ENCODE measurements around the gene VOPP1. TPM values are rescaled to one million over a fixed set of nuclear protein-coding genes. Genes with fewer than 3 reads are reported as not detected.

Gene VOPP1
- total and polyA plus RNA-seq, 5 donors from 2014 or later, result 40.3 to 128 (median 60.9) TPM

DNA sequence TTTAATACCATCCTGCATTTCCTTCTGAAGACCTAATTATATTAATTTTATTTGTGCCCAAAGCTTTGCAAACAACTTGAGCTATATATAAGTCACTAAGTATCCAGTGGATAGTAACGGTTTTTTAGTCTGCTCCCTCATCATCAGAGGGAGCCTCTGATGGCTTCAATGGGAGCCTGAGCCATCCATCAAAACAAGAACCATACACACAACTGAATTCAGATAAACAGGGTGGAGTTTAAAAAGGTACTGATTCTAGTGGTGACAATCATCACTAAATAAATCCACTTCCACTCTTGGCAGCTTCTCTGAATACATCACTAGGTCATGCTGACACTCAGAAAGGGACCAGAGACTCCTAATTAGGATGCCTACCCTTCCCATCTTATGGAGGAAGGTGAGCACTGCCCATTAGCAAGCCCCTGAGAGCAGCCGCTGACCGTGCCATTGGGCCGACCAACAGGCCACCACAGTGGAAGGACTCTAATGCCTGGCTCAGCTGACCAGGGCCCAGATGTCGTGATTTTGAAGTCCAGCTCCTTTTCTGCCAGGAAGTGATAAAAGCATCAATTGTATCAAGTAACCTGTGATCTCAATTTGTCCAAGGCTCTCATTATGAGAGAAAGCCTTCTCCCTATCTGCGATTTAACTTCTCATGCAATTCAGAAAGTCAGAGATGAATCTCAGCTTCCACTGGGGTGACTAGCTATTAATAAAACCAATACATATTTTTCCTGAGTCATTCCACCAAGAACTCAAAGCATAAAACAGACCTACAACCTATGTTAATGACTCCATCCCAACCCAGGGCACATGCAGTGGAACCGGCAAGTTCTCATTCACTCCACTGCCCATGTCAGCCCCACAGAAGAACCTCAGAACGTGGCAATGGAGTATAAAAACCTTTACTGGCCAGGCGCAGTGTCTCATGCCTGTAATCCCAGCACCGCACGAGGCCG, 13.1 kb downstream of the VOPP1 start:
- no peaks in the 10 kb centered on the region for H3K9me3 Mint-ChIP-seq
- H3K4me3 Mint-ChIP-seq, result peak overlapping the region; percentile 48 to 75 (median 54)
- peak overlapping the region; percentile 74 to 91 (median 89) for H3K27ac Mint-ChIP-seq
- peaks cover 24% of the 10 kb centered on the region for H3K36me3 ChIP-seq (ENCODE audit: control insufficient read depth, insufficient read depth, low read length)
- no peak for DNase-seq
- no peak for ATAC-seq (ENCODE audit: low read depth in 2 of 2)
- no peaks in the 10 kb centered on the region for H3K27me3 ChIP-seq (ENCODE audit: control insufficient read depth, insufficient read depth, low read length)
- H3K4me3 ChIP-seq (ENCODE audit: low read depth, low read length), result peak overlapping the region; percentile 64
- no peaks in the 10 kb centered on the region for H3K27me3 Mint-ChIP-seq
- peaks cover 24% of the 10 kb centered on the region for H3K36me3 Mint-ChIP-seq
- H3K4me1 ChIP-seq (ENCODE audit: control insufficient read depth, insufficient read depth, low read length, poor library complexity, severe bottlenecking), result peaks cover 83% of the 10 kb centered on the region
- H3K9me3 ChIP-seq (ENCODE audit: control insufficient read depth in 2 of 2, low read length in 2 of 2), result no peaks in the 10 kb centered on the region
- peak overlapping the region; percentile 53 for H3K27ac ChIP-seq (ENCODE audit: insufficient read depth, low read length, poor library complexity, severe bottlenecking)
- H3K4me1 Mint-ChIP-seq, result peaks cover 38 to 96% (median 82%) of the 10 kb centered on the region in 4 donors

DNA sequence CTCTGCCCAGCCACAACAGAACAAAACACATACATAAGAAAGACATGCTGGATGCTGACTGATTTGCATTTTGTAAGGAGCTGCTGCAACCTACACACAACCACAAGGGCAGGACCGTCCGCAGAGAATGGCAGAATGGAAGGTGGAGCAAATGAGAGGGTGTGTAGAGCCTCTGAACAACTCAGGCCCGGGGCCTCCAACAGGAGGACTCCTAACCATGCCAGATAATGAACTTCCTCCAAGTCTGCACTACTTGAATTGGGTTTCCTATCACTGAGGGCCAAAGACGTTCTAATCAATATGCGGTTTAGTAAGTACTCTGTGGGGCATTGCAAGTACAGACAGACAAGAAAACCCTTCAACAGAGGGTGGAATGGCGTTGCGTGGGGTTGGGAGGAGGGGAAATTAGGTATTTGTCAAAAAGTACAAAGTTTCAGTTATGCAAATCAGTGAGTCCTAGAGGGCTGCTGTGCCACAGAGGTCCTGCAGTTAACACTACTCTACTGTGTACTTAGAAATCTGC, 14.6 kb downstream of the VOPP1 start:
- H3K27me3 ChIP-seq (ENCODE audit: control insufficient read depth, insufficient read depth, low read length), result no peaks in the 10 kb centered on the region
- Mint-ChIP-seq H3K9me3 (no peaks in the 10 kb centered on the region), H3K27ac (peak overlapping the region; percentile 89 to 95 (median 91)), H3K27me3 (no peaks in the 10 kb centered on the region), H3K4me1 (peaks cover 44 to 97% (median 88%) of the 10 kb centered on the region in 4 donors), H3K36me3 (peaks cover 32% of the 10 kb centered on the region), H3K4me3 (peak overlapping the region; percentile 55 to 85 (median 72))
- no peaks in the 10 kb centered on the region for H3K9me3 ChIP-seq (ENCODE audit: control insufficient read depth in 2 of 2, low read length in 2 of 2)
- peaks cover 30% of the 10 kb centered on the region for H3K36me3 ChIP-seq (ENCODE audit: control insufficient read depth, insufficient read depth, low read length)
- peak in 1 of 3 donors; percentile 50 for DNase-seq
- peak; percentile 41 to 46 for ATAC-seq (ENCODE audit: low read depth in 2 of 2)
- H3K27ac ChIP-seq (ENCODE audit: insufficient read depth, low read length, poor library complexity, severe bottlenecking), result no peak overlapping the region
- H3K4me3 ChIP-seq (ENCODE audit: low read depth, low read length), result peak overlapping the region; percentile 64
- H3K4me1 ChIP-seq (ENCODE audit: control insufficient read depth, insufficient read depth, low read length, poor library complexity, severe bottlenecking), result peaks cover 88% of the 10 kb centered on the region

- ATAC-seq (ENCODE audit: low read depth in 2 of 2), result no peak
- H3K36me3 ChIP-seq (ENCODE audit: control insufficient read depth, insufficient read depth, low read length), result peaks cover 27% of the 10 kb centered on the region
- H3K27me3 Mint-ChIP-seq, result no peaks in the 10 kb centered on the region
- no peak for DNase-seq
- peaks cover 29% of the 10 kb centered on the region for H3K36me3 Mint-ChIP-seq
- peaks cover 40 to 97% (median 91%) of the 10 kb centered on the region in 4 donors for H3K4me1 Mint-ChIP-seq
- no peaks in the 10 kb centered on the region for H3K9me3 Mint-ChIP-seq
- H3K4me3 ChIP-seq (ENCODE audit: low read depth, low read length), result no peak overlapping the region
- peak overlapping the region in 3 of 4 donors; percentile 3 to 76 (median 51) for H3K4me3 Mint-ChIP-seq
- H3K27ac ChIP-seq (ENCODE audit: insufficient read depth, low read length, poor library complexity, severe bottlenecking), result peak overlapping the region; percentile 47
- peak overlapping the region; percentile 57 to 93 (median 89) for H3K27ac Mint-ChIP-seq
- H3K27me3 ChIP-seq (ENCODE audit: control insufficient read depth, insufficient read depth, low read length), result no peaks in the 10 kb centered on the region
- peaks cover 88% of the 10 kb centered on the region for H3K4me1 ChIP-seq (ENCODE audit: control insufficient read depth, insufficient read depth, low read length, poor library complexity, severe bottlenecking)
- H3K9me3 ChIP-seq (ENCODE audit: control insufficient read depth in 2 of 2, low read length in 2 of 2), result no peaks in the 10 kb centered on the region
These were observed 15.8 kb downstream of the VOPP1 start for GRCh38 chr7:55556492-55556891.

- Mint-ChIP-seq H3K4me1 (peaks cover 40 to 97% (median 91%) of the 10 kb centered on the region in 4 donors), H3K36me3 (peaks cover 29% of the 10 kb centered on the region), H3K4me3 (peak overlapping the region; percentile 4 to 76 (median 28)), H3K27ac (peak overlapping the region; percentile 63 to 93 (median 89)), H3K27me3 (no peaks in the 10 kb centered on the region), H3K9me3 (no peaks in the 10 kb centered on the region)
- DNase-seq, result no peak
- H3K9me3 ChIP-seq (ENCODE audit: control insufficient read depth in 2 of 2, low read length in 2 of 2), result no peaks in the 10 kb centered on the region
- no peaks in the 10 kb centered on the region for H3K27me3 ChIP-seq (ENCODE audit: control insufficient read depth, insufficient read depth, low read length)
- peaks cover 88% of the 10 kb centered on the region for H3K4me1 ChIP-seq (ENCODE audit: control insufficient read depth, insufficient read depth, low read length, poor library complexity, severe bottlenecking)
- no peak overlapping the region for H3K4me3 ChIP-seq (ENCODE audit: low read depth, low read length)
- H3K27ac ChIP-seq (ENCODE audit: insufficient read depth, low read length, poor library complexity, severe bottlenecking), result peak overlapping the region; percentile 47
- ATAC-seq (ENCODE audit: low read depth in 2 of 2), result no peak
- peaks cover 25% of the 10 kb centered on the region for H3K36me3 ChIP-seq (ENCODE audit: control insufficient read depth, insufficient read depth, low read length)
These were observed 16.3 kb downstream of the VOPP1 start for GRCh38 chr7:55556031-55556430.

DNA sequence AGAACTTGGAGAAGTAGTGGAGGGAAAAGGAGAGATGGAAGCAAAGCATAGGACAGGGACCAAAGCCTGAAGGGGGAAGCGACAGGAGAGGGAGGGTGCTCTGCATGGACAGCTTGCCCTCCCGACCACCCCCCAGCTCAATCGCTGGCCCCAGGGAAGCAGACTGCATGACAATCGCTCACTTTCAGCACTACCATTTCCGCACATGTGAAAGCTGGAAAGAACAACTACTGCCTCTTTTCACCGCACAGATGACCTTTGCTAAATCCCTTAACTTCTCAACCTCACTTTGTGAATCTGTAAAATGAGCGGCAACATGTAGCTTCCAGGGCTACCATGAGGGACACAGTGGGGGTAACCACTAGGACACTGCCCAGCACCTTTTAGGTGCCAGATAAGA, 17.1 kb downstream of the VOPP1 start:
- H3K4me1 ChIP-seq (ENCODE audit: control insufficient read depth, insufficient read depth, low read length, poor library complexity, severe bottlenecking), result peaks cover 88% of the 10 kb centered on the region
- no peaks in the 10 kb centered on the region for H3K9me3 ChIP-seq (ENCODE audit: control insufficient read depth in 2 of 2, low read length in 2 of 2)
- no peak overlapping the region for H3K4me3 Mint-ChIP-seq
- peaks cover 25% of the 10 kb centered on the region for H3K36me3 ChIP-seq (ENCODE audit: control insufficient read depth, insufficient read depth, low read length)
- ATAC-seq (ENCODE audit: low read depth in 2 of 2), result no peak
- H3K4me3 ChIP-seq (ENCODE audit: low read depth, low read length), result no peak overlapping the region
- H3K27ac ChIP-seq (ENCODE audit: insufficient read depth, low read length, poor library complexity, severe bottlenecking), result no peak overlapping the region
- peaks cover 29% of the 10 kb centered on the region for H3K36me3 Mint-ChIP-seq
- no peak for DNase-seq
- peaks cover 46 to 97% (median 91%) of the 10 kb centered on the region in 4 donors for H3K4me1 Mint-ChIP-seq
- no peaks in the 10 kb centered on the region for H3K27me3 ChIP-seq (ENCODE audit: control insufficient read depth, insufficient read depth, low read length)
- H3K27me3 Mint-ChIP-seq, result no peaks in the 10 kb centered on the region
- H3K9me3 Mint-ChIP-seq, result no peaks in the 10 kb centered on the region
- H3K27ac Mint-ChIP-seq, result peak overlapping the region; percentile 67 to 93 (median 84)

- no peaks in the 10 kb centered on the region for H3K9me3 ChIP-seq (ENCODE audit: control insufficient read depth in 2 of 2, low read length in 2 of 2)
- peak overlapping the region; percentile 84 to 97 (median 93) for H3K27ac Mint-ChIP-seq
- DNase-seq, result no peak
- H3K27me3 Mint-ChIP-seq, result no peaks in the 10 kb centered on the region
- no peaks in the 10 kb centered on the region for H3K27me3 ChIP-seq (ENCODE audit: control insufficient read depth, insufficient read depth, low read length)
- H3K4me1 ChIP-seq (ENCODE audit: control insufficient read depth, insufficient read depth, low read length, poor library complexity, severe bottlenecking), result peaks cover 88% of the 10 kb centered on the region
- H3K4me3 Mint-ChIP-seq, result peak overlapping the region; percentile 40 to 56 (median 48)
- ATAC-seq (ENCODE audit: low read depth in 2 of 2), result no peak
- H3K27ac ChIP-seq (ENCODE audit: insufficient read depth, low read length, poor library complexity, severe bottlenecking), result no peak overlapping the region
- peaks cover 25% of the 10 kb centered on the region for H3K36me3 ChIP-seq (ENCODE audit: control insufficient read depth, insufficient read depth, low read length)
- H3K36me3 Mint-ChIP-seq, result peaks cover 33% of the 10 kb centered on the region
- H3K4me3 ChIP-seq (ENCODE audit: low read depth, low read length), result peak overlapping the region; percentile 7
- H3K4me1 Mint-ChIP-seq, result peaks cover 57 to 97% (median 91%) of the 10 kb centered on the region in 4 donors
- no peaks in the 10 kb centered on the region for H3K9me3 Mint-ChIP-seq
These were observed 18.3 kb downstream of the VOPP1 start for GRCh38 chr7:55554038-55554437.

DNA sequence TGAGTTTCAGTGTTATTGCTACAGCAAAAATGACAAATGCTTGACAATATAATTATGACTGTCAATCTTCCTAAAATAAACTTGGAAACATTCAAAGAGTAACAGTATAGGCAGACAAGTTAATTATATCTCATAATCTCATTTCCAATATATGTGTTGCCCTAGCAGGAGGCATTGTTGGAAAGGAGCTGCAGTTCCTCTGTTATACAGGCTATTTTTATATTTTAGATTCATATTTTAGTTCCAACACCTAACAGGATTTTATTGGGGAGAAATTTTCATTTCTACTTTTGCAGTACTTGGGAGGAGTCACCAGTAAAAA, 19.3 kb downstream of the VOPP1 start:
- Mint-ChIP-seq H3K27ac (peak overlapping the region in 1 of 3 donors; percentile 84), H3K9me3 (no peaks in the 10 kb centered on the region), H3K36me3 (peaks cover 33% of the 10 kb centered on the region), H3K4me1 (peaks cover 61 to 98% (median 92%) of the 10 kb centered on the region in 4 donors), H3K4me3 (peak overlapping the region in 1 of 4 donors; percentile 76), H3K27me3 (no peaks in the 10 kb centered on the region)
- ATAC-seq (ENCODE audit: low read depth in 2 of 2), result no peak
- Histone ChIP-seq H3K9me3 (ENCODE audit: control insufficient read depth in 2 of 2, low read length in 2 of 2) (no peaks in the 10 kb centered on the region), H3K36me3 (ENCODE audit: control insufficient read depth, insufficient read depth, low read length) (peaks cover 25% of the 10 kb centered on the region), H3K27me3 (ENCODE audit: control insufficient read depth, insufficient read depth, low read length) (no peaks in the 10 kb centered on the region), H3K4me3 (ENCODE audit: low read depth, low read length) (peak overlapping the region; percentile 16), H3K27ac (ENCODE audit: insufficient read depth, low read length, poor library complexity, severe bottlenecking) (no peak overlapping the region), H3K4me1 (ENCODE audit: control insufficient read depth, insufficient read depth, low read length, poor library complexity, severe bottlenecking) (peaks cover 88% of the 10 kb centered on the region)
- no peak for DNase-seq

Data from CD4-positive, CD25-positive, alpha-beta regulatory T cell (primary cell).